Activated naive CD4-positive, alpha-beta T cell treated with anti-CD3 and anti-CD28 coated beads, Interleukin-2, amount 50 U/mL, for 24 hours (primary cell): ENCODE measurements around the gene CREB5.
"Not testable (repeated sequence)": the region's sequence is repeated elsewhere in the genome, so short reads cannot be mapped to it uniquely, and the experiment has no call there.

ENCODE experiments used
- H3K27ac Mint-ChIP-seq: one replicate; pipeline ENCODE4 v1.8.0; 2021; ENCODE audit warnings: mild to moderate bottlenecking, mixed read lengths
- H3K27me3 Mint-ChIP-seq: one replicate; pipeline ENCODE4 v1.8.0; 2021; ENCODE audit warnings: mixed read lengths
- H3K36me3 Mint-ChIP-seq: one replicate; pipeline ENCODE4 v1.8.0; 2021; ENCODE audit warnings: mixed read lengths
- H3K4me1 Mint-ChIP-seq: one replicate; pipeline ENCODE4 v1.8.0; 2021; ENCODE audit warnings: mixed read lengths
- H3K4me3 Mint-ChIP-seq: one replicate; pipeline ENCODE4 v1.8.0; 2021; ENCODE audit warnings: mild to moderate bottlenecking, mixed read lengths
- H3K9me3 Mint-ChIP-seq: one replicate; pipeline ENCODE4 v1.8.0; 2021; ENCODE audit warnings: mixed read lengths

The CREB5 gene

DNA sequence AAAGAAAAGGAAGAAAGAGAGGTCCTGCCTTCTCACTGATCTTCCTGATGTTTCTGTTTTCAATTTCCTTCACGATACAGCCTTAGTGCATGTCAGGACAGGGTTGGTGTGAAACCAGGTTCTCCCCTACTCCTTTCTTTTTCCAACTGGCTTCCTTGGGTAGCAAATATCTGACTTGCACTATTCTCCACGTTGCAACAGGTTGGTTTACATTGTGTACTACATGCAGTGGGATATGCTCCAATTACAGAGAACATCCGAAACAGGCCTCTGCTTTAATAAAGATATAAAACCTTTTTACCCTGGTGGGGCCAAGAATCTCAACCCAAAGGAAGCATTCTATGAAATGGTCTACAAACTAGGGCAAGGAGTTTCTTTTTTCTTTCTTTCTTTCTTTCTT lies 16.9 kb upstream of the CREB5 start:
- H3K27ac Mint-ChIP-seq: no peak overlapping the region
- H3K9me3 Mint-ChIP-seq: no peaks in the 10 kb centered on the region
- peaks cover 24% of the 10 kb centered on the region for H3K27me3 Mint-ChIP-seq
- no peak overlapping the region for H3K4me3 Mint-ChIP-seq
- no peaks in the 10 kb centered on the region for H3K36me3 Mint-ChIP-seq
- H3K4me1 Mint-ChIP-seq: no peaks in the 10 kb centered on the region

DNA sequence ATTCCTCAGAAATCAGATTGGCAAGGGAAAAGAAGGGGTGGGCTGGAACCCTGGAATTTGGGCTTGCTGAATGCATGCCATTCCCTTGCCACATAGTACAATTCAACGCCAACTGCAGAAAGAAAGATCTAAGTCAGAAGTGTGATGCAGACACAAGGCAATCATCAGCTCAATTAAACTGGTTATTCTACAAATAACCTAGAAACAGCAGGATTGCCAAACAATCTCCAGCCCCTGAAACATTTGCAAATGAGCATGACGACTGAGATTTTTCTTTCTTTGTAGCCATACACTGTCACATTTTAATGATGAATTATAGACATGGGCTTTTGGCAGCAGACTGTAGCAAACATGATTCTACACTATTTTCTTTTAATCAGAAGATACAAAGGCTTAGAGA lies 16.5 kb upstream of the CREB5 start:
- no peaks in the 10 kb centered on the region for H3K9me3 Mint-ChIP-seq
- no peak overlapping the region for H3K27ac Mint-ChIP-seq
- H3K36me3 Mint-ChIP-seq: no peaks in the 10 kb centered on the region
- no peaks in the 10 kb centered on the region for H3K4me1 Mint-ChIP-seq
- H3K27me3 Mint-ChIP-seq: peaks cover 22% of the 10 kb centered on the region
- H3K4me3 Mint-ChIP-seq: no peak overlapping the region

DNA sequence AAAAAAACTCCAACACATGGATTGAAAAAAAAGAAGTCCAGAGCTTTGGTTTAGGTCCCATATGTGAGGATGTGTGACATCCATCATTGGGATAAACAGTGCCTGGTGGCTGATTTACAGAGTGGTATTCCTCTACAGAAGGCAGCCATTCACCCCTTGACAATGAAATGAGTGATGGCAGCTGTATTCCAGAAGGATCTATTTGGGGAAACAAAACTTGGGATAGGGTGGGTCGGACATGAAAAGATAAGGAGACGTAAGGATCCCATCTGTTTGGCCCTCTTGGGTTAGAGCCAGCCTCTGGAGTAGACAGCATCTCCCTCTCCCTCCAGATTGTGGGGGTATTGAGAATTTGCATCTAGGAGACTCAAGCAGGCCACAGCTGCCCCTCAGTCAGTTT lies 15.2 kb upstream of the CREB5 start:
- Mint-ChIP-seq H3K4me1 (no peaks in the 10 kb centered on the region), H3K4me3 (no peak overlapping the region), H3K36me3 (no peaks in the 10 kb centered on the region), H3K27me3 (peaks cover 16% of the 10 kb centered on the region), H3K27ac (no peak overlapping the region), H3K9me3 (no peaks in the 10 kb centered on the region)

- Mint-ChIP-seq H3K4me3 (no peak overlapping the region), H3K27ac (no peak overlapping the region), H3K4me1 (peaks cover 6% of the 10 kb centered on the region), H3K9me3 (no peaks in the 10 kb centered on the region), H3K36me3 (no peaks in the 10 kb centered on the region), H3K27me3 (peaks cover 7% of the 10 kb centered on the region)
Observed at GRCh38 chr7:28400838-28401360, 11.4 kb upstream of the CREB5 start.

- not testable (repeated sequence) for H3K4me1 Mint-ChIP-seq, H3K27ac Mint-ChIP-seq, H3K36me3 Mint-ChIP-seq, H3K27me3 Mint-ChIP-seq, H3K9me3 Mint-ChIP-seq, H3K4me3 Mint-ChIP-seq
Observed at GRCh38 chr7:28401567-28401966, 10.8 kb upstream of the CREB5 start.

- Mint-ChIP-seq H3K27ac (no peak overlapping the region), H3K4me3 (no peak overlapping the region), H3K36me3 (no peaks in the 10 kb centered on the region), H3K4me1 (peaks cover 24% of the 10 kb centered on the region), H3K27me3 (peaks cover 12% of the 10 kb centered on the region), H3K9me3 (no peaks in the 10 kb centered on the region)
Observed at GRCh38 chr7:28405662-28406061, 6.7 kb upstream of the CREB5 start.

DNA sequence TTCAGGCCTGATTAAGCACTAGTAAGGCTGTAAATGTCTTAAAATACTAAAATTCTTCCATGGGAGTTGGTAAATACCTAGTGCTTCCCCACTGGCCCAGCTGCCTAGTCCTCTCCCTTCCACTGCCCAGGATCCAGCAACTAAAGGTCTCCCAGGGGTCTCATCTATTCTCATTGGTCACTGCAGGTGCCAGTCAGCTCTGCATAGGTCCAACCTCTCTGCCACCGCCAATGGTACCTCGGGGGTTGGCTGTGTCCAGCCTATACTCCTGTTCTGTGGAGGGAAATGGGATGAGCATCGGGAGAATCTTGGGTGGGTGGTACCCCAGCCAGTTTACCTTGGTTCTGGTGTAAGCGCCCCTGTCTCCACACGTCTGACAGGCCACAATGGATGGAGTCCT lies 6.1 kb upstream of the CREB5 start:
- peaks cover 29% of the 10 kb centered on the region for H3K4me1 Mint-ChIP-seq
- H3K9me3 Mint-ChIP-seq: no peaks in the 10 kb centered on the region
- no peak overlapping the region for H3K4me3 Mint-ChIP-seq
- no peak overlapping the region for H3K27ac Mint-ChIP-seq
- no peaks in the 10 kb centered on the region for H3K36me3 Mint-ChIP-seq
- peaks cover 14% of the 10 kb centered on the region for H3K27me3 Mint-ChIP-seq

GRCh38 chr7:28407651-28408050 lies 4.7 kb upstream of the CREB5 start:
- Mint-ChIP-seq H3K9me3 (no peaks in the 10 kb centered on the region), H3K36me3 (no peaks in the 10 kb centered on the region), H3K27me3 (peaks cover 21% of the 10 kb centered on the region), H3K4me1 (peaks cover 43% of the 10 kb centered on the region), H3K27ac (no peak overlapping the region), H3K4me3 (no peak overlapping the region)

DNA sequence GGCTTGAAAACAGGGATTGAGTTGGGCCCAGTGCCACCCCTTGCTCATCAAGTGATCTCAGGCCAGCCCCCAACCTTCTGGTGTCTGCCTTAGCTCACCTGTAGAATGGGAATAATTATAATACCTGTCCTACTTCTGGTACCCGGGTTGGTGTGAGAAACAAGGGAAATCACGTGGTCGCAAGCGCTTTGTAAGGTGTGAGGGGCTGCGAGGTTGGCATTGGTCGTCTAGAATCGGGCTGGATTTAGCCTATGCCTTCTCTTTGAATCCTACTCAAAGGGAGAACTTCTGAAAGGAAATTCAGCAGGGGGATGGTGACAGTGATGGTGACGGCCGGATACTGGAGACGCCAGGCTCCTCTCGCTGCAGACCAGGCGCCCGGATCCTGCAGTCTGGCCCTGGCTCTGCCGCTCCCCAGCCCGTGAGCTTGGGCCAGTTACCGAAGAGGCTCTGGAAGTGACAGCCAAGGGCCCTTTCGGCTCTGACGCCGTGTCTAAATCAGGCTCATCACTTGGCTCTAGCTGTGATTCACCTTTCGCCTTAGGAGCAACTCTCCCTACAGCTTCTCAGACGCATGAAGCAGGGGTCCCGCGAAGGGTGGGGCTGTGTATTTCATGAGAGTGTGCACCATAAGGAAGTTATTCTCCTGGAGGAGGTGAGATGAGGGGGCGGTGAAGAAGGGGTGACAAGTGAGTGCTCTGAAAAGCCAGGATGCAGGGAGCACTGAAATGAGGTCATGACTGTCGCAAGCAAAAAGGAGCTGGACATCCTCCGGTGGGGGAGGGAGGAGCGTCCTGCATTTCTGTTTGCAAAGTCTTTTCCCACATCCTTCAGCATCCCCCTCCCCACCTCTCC lies 4.0 kb upstream of the CREB5 start:
- H3K36me3 Mint-ChIP-seq: no peaks in the 10 kb centered on the region
- H3K27ac Mint-ChIP-seq: no peak overlapping the region
- no peaks in the 10 kb centered on the region for H3K9me3 Mint-ChIP-seq
- peaks cover 46% of the 10 kb centered on the region for H3K4me1 Mint-ChIP-seq
- H3K27me3 Mint-ChIP-seq: peaks cover 24% of the 10 kb centered on the region
- peak overlapping the region; percentile 92 for H3K4me3 Mint-ChIP-seq

DNA sequence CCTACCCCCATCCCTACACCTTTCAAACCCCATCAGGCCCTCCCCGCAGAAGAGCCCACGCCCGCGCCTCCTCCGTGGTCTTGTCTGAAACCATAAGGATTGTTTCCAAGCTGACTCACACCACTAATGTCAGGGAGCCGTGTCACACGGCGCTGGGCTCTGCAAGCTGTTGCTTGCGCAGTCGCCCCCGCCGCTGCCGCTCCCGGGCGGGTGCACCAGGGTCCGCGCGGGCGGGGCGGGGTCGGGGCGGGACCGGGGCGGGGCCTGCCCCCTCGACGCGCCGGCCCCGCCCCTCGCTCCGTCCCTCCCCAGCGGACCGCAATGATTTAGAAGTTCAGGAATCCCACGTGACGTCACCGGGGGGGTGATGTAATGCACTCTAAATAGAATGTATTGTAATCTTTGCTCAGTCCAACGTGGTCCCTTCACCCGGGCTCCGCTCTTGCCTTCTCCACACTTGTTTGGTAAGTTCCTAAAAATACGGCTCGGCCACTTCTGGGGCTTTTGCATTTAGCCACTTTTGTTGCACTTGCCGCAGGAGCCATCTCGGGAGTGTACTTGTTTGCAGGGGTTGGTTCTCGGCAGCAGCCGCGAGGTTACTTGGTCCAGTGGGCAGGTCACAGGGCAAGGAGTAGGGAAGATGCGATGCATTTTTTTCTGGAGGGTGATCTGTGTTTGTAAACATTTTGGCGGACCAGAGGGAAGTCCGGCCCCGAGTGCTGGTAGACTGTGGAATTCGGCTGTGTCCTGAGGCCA lies 3.2 kb upstream of the CREB5 start:
- peak overlapping the region; percentile 89 for H3K27ac Mint-ChIP-seq
- no peaks in the 10 kb centered on the region for H3K9me3 Mint-ChIP-seq
- H3K4me3 Mint-ChIP-seq: peak overlapping the region; percentile 92
- no peaks in the 10 kb centered on the region for H3K36me3 Mint-ChIP-seq
- peaks cover 46% of the 10 kb centered on the region for H3K4me1 Mint-ChIP-seq
- peaks cover 31% of the 10 kb centered on the region for H3K27me3 Mint-ChIP-seq

DNA sequence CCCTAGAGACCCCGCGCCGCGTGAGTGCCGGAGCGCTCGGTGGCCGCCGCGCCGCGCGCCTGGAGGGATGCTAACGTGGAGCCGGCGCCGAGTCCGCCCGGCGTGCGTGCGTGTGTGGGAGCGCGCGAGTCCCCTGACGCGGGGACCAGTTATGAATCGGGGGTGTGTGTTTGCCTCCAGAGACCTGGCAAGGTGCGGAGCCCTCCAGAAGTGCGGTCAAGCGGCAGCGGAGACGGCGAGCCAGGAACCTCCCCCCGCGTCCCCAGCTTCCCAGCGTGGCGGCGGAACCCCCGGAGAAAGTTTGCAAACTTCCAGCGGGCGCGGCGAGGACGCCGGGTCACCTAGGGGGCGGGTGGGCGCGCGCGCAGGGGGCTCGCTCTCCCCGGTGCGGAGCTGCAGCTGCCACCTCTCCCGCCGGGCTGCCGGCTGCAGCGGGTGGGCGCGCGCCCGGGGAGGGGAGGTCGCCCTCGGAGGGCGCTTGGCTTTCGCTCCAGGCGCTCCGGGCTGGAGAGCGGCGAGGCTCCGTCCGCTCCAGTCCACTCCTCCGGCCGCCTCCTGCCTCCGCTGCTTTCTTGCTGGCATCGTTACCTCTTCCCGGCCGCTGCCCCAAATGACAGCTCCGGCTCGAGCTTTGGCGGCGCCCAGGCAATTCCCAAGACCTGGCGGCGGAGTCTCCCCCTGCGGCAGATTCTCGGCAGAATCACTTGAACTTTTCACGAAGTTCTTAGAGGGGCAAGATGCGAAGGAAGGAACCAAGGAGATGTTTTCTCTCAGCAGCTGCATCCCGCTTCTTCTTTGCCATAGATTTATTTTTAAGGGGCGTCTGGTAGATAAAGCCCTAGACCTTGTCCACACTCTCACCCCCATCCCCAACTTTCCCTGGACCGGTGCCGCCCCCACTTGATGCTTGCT lies 2.3 kb upstream of the CREB5 start:
- peaks cover 32% of the 10 kb centered on the region for H3K27me3 Mint-ChIP-seq
- no peaks in the 10 kb centered on the region for H3K9me3 Mint-ChIP-seq
- H3K4me3 Mint-ChIP-seq: peak overlapping the region; percentile 92
- H3K4me1 Mint-ChIP-seq: peaks cover 46% of the 10 kb centered on the region
- H3K27ac Mint-ChIP-seq: peak overlapping the region; percentile 89
- no peaks in the 10 kb centered on the region for H3K36me3 Mint-ChIP-seq

- H3K4me3 Mint-ChIP-seq: peak overlapping the region; percentile 76
- peaks cover 40% of the 10 kb centered on the region for H3K4me1 Mint-ChIP-seq
- H3K27ac Mint-ChIP-seq: no peak overlapping the region
- H3K9me3 Mint-ChIP-seq: no peaks in the 10 kb centered on the region
- peaks cover 34% of the 10 kb centered on the region for H3K27me3 Mint-ChIP-seq
- H3K36me3 Mint-ChIP-seq: no peaks in the 10 kb centered on the region
Observed at GRCh38 chr7:28410628-28411531, 1.4 kb upstream of the CREB5 start.

- H3K36me3 Mint-ChIP-seq: no peaks in the 10 kb centered on the region
- H3K27me3 Mint-ChIP-seq: peaks cover 37% of the 10 kb centered on the region
- H3K4me1 Mint-ChIP-seq: peaks cover 39% of the 10 kb centered on the region
- H3K4me3 Mint-ChIP-seq: no peak overlapping the region
- no peak overlapping the region for H3K27ac Mint-ChIP-seq
- H3K9me3 Mint-ChIP-seq: no peaks in the 10 kb centered on the region
Observed at GRCh38 chr7:28413011-28413410, 693 bp downstream of the CREB5 start.

GRCh38 chr7:28414453-28414852 lies 2.1 kb downstream of the CREB5 start:
- peaks cover 30% of the 10 kb centered on the region for H3K4me1 Mint-ChIP-seq
- H3K4me3 Mint-ChIP-seq: no peak overlapping the region
- peaks cover 35% of the 10 kb centered on the region for H3K27me3 Mint-ChIP-seq
- H3K9me3 Mint-ChIP-seq: no peaks in the 10 kb centered on the region
- H3K27ac Mint-ChIP-seq: no peak overlapping the region
- no peaks in the 10 kb centered on the region for H3K36me3 Mint-ChIP-seq
